GM12892 (cell line): Measurements from ENCODE around the gene SLC12A5.

Experiments used
- DNase-seq: peaks from one replicate; pipeline ENCODE4 v3.0.0; 2011; ENCODE audit not compliant: insufficient read length
- FAIRE-seq: peaks from 2 replicates; lab custom pipeline; 2011; peaks lifted over from hg19 to GRCh38; lab: Jason Lieb, UNC
- POLR2A ChIP-seq: IDR thresholded peaks from 2 replicates; pipeline ENCODE4 v1.6.1; 2011; ENCODE audit warnings: low read depth, low read length, control low read depth
- POLR2AphosphoS5 ChIP-seq: IDR thresholded peaks from 2 replicates; pipeline ENCODE4 v1.6.1; 2011; ENCODE audit warnings: low read depth, low read length, control low read depth
- TAF1 ChIP-seq: IDR thresholded peaks from 2 replicates; pipeline ENCODE4 v1.6.1; 2011; ENCODE audit warnings: low read depth, mild to moderate bottlenecking, control low read depth, low read length, borderline replicate concordance

Gene SLC12A5

DNA sequence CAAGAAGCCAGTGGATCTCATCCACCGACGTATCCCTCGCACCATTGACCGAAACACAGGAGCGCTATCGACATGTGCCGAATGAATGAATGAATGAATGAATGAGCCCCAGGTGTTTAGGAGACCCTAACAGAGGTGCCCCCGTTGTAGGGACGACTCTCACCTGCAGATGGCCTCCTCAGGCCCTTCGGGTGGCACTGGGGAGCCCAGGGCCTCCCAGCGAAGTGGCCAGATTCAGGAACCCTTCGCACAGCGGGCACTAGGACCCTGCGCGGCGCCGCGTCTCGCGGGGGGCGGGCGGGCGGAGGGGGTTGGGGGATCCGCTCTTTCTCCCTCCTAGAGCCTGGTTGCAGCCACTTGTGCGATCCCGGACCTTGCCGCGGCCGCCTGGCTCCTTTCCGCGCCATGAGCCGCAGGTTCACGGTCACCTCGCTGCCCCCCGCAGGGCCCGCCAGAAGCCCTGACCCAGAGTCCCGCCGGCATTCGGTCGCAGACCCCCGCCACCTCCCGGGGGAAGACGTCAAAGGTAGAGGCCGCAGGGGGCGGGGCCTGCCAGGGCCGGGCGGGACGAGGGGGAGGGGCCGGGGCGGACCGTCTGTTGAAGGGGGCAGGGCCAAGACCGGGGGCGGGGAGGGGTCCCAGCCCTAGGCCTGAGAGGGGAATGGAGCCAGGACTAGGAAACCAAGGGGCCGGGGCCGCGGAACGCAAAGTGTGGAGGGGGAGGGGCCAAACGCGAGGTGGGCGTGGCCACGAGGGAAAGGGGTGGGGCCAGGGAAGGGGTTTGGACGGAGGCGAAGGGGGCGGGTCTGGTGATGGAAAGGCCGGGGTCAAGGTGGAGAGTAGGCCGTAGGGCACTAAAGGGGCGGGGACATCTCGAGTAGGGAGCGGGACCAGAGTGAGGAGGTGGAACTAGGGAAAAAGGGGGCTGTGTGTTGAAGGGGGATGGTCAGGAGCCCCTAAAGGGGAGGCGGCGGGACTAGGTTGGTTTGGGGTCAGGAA is 7.4 kb upstream of the SLC12A5 start:
- FAIRE-seq = no peak
- peak; percentile 51 for DNase-seq
- TF ChIP-seq POLR2AphosphoS5 (no peak), POLR2A (no peak), TAF1 (no peak)

GRCh38 chr20:46022411-46023147 is 6.4 kb upstream of the SLC12A5 start:
- peak; percentile 17 for FAIRE-seq
- DNase-seq = peak; percentile 69
- TF ChIP-seq POLR2A (no peak), POLR2AphosphoS5 (no peak), TAF1 (no peak)

GRCh38 chr20:46023148-46023484 is 5.9 kb upstream of the SLC12A5 start:
- no peak for FAIRE-seq
- TF ChIP-seq TAF1 (no peak), POLR2A (no peak), POLR2AphosphoS5 (no peak)

DNA sequence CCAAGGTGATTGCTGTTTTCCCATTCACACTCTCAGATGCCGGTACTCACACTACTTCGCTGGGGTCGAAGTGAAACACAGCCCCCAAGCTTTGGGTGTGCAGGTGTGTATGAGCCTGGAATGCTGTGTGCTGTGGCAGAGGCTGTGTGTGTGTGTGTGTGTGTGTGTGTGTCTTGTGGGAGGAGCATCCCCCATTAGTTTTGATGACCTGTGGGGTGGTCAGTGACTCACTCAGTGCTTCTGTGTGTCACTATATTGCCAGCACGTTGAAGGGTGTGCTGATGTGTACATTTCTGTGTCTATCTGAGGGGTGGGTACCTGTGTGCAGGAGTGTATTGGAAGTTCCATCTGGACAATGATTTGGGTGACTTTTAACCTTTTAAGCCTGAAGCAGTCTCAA is 5.0 kb upstream of the SLC12A5 start:
- DNase-seq (no peak), FAIRE-seq (no peak)
- TF ChIP-seq POLR2A (no peak), POLR2AphosphoS5 (no peak), TAF1 (no peak)

More at GRCh38 chr20:46023148-46023484, 5.9 kb upstream of the SLC12A5 start:
- no peak for DNase-seq

- no peak for TF ChIP-seq POLR2A
- TF ChIP-seq TAF1 = no peak
- no peak for TF ChIP-seq POLR2AphosphoS5
- DNase-seq (no peak), FAIRE-seq (no peak)
These were observed 3.6 kb upstream of the SLC12A5 start for GRCh38 chr20:46025376-46025783.

DNA sequence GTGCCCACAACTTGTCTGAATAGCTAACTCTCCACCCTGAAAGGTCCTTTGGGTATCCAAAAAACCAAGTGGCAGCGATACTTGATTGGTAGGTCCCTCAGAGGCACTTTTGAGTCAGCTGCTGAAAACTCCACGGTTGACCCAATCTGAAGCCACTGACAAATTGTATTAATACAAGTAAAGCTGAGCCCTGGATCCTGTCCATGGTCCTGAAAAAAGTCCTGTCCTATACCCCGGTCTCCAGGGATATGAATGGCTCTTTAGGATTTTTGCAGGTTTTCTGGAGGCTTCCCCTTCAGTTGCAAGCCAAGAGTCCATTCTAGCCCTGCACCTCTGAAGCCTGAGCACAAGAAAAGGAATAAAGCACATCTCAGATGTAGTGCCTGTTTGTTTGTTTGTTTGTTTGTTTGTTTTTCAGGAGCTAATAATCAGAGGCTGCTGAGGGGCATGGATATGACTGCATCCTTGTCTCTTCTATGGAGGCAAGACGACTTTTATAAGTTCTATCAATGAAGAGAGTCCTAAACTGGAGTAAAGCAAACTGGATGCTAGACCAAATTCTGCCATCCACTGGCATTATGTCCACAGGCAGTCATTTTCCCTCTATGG is 1.7 kb upstream of the SLC12A5 start:
- TF ChIP-seq TAF1 (no peak), POLR2A (no peak)
- DNase-seq = no peak
- no peak for FAIRE-seq

DNA sequence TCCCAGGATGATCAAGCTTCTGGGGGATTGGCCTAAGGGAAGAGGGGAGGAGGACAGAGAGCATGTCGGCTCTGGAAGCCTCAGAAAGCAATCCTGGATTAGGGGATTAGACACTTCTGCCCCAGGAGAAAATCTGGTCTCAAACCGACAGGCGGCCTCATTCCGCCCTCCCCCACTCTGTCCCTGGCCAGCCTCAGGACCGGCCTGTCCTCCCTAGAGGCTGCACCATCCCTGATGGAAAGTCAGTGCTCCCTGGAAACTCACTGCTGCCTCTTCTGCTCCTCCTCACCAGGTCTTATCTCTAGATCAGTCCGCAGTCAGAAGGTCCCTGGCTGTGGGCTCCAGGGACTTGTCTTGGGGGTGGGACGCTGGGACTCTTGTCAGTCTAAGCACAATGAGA is 905 bp upstream of the SLC12A5 start:
- FAIRE-seq (no peak), DNase-seq (no peak)
- TF ChIP-seq TAF1 = no peak
- TF ChIP-seq POLR2A = no peak
- TF ChIP-seq POLR2AphosphoS5 = no peak

DNA sequence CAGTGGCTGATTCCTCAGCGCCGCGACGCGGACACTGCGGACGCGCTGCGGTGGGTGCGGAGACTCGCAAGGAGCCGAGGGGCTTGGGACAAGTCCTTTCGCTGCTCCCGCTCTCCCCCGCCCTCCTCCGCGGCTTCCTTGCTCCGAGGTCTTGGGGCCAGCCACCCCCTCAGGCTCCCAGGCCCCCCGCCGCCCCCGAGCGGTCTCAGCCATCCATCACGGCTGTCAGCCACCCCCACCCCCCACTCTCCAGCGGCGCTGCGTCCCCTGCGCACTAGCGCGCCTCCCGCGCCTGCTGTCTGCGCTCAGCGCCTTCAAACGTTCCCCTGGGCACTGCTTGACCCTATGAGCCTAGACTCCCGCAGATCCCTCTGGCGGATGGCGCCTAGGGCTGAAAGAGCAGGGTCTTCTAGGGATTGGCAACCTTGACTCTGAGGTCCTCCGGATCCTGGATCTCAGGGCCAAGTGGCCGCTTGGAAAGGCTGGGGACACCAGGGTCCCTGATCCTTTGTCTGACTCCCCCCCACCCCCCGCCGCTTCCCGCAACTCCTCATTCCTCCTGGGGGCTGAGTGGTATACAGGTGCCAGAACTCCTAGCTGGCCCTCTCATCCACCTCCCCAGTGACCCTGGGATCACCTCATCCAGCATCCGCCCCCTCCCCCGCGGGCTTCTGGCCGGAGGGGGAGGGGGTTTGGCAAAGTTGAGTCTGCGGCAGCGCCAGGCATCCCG is 1.4 kb downstream of the SLC12A5 start:
- no peak for FAIRE-seq
- DNase-seq = no peak

DNA sequence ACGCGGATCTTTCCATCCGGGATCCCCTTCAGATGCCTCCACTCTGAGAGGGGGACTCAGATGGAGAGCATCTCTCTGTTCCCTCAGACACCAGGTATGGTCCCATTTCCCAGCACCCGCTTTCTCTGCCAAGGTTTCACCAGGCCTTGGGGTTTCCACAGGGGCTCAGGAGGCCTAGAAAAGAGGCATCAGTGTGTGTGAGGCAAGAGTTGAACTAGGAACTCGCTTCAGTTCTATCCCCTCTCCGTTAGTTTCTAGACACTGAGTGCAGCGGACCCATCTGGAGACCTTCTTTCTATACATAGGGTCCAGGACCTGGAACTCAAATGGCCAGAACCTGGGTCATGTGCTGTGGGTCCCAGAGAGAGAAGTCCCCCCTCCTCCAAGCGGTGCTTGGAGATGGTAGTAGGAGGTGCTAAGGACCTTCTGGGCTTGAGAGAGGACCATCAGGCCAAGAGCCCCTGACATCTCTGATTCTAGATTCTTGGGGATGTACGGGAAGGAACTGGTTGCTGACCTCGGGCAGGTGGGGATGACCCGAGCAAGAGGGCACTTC is 2.1 kb downstream of the SLC12A5 start:
- TF ChIP-seq TAF1 = no peak
- TF ChIP-seq POLR2AphosphoS5 = no peak
- no peak for TF ChIP-seq POLR2A
- FAIRE-seq = no peak
- no peak for DNase-seq

More for the DNA sequence above, 1.4 kb downstream of the SLC12A5 start:
- TF ChIP-seq TAF1 = no peak
- TF ChIP-seq POLR2A = no peak
- TF ChIP-seq POLR2AphosphoS5 = no peak

DNA sequence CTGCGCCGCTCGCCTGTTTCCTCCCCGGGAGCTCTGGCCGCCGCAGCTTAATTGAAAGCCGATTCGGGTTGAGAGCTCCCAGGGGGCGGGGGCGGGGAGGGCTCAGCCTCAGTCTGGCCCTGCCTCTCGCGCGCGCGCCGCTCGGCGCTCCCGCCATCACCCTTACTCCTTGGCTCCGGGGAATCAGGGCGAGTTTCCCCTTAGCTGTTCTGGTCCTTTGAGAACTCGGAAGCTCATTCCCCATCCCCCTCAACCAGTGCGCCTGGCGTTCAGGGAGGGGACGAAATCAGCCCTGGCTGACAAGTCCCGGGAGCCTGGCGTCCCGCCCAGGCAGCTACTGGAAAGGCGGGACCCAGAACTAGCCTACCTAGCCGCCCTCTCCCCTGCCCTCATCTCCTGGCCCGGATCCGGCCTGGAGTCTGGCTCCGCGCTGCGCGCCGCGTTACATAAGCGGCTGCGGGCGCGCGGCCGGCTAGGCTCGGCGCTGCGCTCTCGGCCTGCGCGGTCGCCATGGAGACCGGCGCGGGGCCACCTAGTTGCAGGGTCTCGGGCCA is 2.8 kb downstream of the SLC12A5 start:
- no peak for TF ChIP-seq POLR2AphosphoS5
- TF ChIP-seq POLR2A = no peak
- TF ChIP-seq TAF1 = no peak
- DNase-seq (no peak), FAIRE-seq (no peak)

- no peak for TF ChIP-seq TAF1
- no peak for TF ChIP-seq POLR2A
- TF ChIP-seq POLR2AphosphoS5 = no peak
- no peak for DNase-seq
- FAIRE-seq = no peak
These were observed 5.0 kb downstream of the SLC12A5 start for GRCh38 chr20:46034039-46034438.
